HK-2 (cell line): Measurements from ENCODE around the gene PRSS12.
"Not testable (repeated sequence)": the region's sequence is repeated elsewhere in the genome, so short reads cannot be mapped to it uniquely, and the experiment has no call there.

Source experiments
- DNase-seq: peaks from one replicate; pipeline ENCODE4 v3.0.0-alpha.2; 2018; ENCODE audit not compliant: unreplicated experiment

The PRSS12 gene

GRCh38 chr4:118352843-118353533, at the start of gene PRSS12:
Gene PRSS12, minus strand, starts transcription at chr4:118353003. Its CDS starts 283 bp downstream, at chr4:118352720.
- peak; percentile 90 for DNase-seq

DNA sequence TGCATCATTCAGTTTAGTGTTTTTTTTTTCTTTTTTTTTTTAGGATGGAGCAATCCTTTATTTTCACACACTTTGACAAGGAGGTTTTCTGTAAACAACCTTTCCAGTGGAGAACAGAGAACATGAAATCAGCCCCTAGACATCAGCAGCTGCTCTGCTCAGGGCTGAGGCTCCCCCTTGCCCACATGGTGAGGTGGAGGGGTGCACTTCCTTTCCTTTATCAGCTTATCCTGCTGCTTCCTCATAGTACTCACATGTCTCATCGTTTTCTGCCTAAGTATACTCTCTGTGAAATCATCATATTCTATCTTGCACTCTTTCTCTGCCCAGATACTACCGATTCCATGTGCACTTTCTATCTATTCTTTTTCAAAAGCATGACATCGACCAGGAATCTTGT, 47.6 kb upstream of the PRSS12 start:
- DNase-seq: no peak

GRCh38 chr4:118399883-118400282, 47.1 kb upstream of the PRSS12 start:
- DNase-seq: not testable (repeated sequence)

GRCh38 chr4:118398226-118399090, 45.7 kb upstream of the PRSS12 start:
- DNase-seq: no peak

DNA sequence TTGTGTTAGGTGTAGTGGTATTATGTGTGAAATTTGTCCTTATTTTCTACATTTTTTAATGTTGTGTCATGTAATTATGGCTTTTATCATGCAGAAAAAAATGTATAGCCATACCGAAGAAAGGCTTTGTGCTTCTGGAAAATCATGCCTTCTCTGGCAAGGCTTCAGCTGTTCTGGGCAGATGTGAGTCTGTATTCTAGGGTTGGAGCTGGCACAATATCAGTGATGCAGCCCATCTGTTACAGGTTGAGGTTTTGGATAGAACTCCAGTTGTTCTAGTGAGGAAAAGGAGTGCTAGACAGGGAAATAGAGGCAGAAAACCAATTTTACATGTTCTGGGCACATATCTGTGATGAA, 44.8 kb upstream of the PRSS12 start:
- no peak for DNase-seq

DNA sequence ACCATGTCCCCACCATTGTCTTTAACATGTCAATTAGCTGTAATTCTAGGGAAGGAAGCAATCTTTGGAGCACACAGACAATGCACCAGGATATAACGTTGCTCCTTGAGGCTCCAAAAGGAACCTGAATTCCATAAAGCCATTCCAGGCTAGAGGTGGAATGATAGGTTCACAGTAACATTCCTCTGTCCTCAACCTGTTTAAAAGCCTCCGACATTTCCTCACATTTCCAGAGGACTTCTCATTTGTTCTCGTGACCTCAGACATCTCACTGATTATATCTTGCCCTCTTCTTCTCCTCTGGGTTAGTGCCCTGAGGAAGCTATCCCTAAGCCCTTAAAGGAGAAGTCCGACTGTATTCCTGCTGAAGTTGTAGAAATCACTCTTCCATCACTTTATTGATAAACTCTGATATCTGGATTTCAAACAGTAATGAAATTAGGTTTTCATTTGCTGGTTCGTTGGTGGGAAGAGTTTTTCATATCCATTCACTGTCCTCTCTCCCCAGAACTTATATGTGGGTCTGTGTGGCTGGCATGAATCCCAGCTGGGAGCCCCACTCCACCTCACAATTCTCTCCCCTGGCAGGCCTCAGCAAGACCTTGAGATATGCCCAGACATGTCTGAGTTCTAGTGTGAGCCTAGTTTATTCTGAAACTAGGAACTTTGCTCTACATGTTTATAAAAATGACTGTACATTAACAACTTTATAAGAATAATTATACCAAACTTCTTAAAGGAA, 44.2 kb upstream of the PRSS12 start:
- DNase-seq: no peak

- DNase-seq: no peak
These were observed 42.3 kb upstream of the PRSS12 start for GRCh38 chr4:118395057-118395644.

- not testable (repeated sequence) for DNase-seq
These were observed 39.7 kb upstream of the PRSS12 start for GRCh38 chr4:118392509-118392908.

GRCh38 chr4:118390121-118390520, 37.3 kb upstream of the PRSS12 start:
- DNase-seq: no peak

- no peak for DNase-seq
These were observed 36.9 kb upstream of the PRSS12 start for GRCh38 chr4:118389721-118390120.

DNA sequence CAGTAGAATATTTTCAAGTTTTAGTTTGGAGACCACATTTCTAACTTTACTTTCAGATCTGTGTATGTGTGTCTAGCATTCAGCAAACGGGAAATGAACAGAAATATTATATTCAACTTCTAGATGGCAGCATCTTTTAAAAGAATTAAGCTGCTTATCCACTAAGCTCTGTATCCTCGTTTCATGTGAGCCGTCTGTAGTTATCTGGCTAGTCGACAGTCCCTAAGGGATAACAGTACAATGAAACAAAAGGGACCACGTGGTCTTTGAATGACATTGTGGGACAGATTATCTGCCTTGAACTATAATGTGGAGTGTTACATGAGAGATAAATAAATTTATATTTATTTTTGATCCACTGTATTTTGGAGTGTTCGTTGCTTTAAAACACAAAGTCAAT, 35.8 kb upstream of the PRSS12 start:
- DNase-seq: no peak

DNA sequence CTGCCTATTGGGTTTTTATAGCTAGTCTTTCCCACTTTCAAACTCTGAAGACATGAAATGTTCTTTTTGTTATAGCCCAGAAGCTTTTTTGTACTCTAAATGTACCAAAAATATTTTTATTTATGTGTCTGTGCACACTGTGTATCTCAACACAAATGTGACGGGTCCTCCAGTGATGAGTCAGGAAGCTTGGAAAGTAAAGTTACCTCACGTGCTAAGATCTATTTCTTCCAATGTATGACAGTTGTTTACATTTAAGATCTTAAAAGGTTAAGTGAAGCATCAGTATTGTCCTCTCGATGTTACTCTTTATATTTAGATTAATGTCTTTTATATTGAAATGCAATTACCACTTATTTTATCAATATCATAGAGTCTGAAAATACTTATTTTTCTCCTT, 29.1 kb upstream of the PRSS12 start:
- DNase-seq: no peak

DNA sequence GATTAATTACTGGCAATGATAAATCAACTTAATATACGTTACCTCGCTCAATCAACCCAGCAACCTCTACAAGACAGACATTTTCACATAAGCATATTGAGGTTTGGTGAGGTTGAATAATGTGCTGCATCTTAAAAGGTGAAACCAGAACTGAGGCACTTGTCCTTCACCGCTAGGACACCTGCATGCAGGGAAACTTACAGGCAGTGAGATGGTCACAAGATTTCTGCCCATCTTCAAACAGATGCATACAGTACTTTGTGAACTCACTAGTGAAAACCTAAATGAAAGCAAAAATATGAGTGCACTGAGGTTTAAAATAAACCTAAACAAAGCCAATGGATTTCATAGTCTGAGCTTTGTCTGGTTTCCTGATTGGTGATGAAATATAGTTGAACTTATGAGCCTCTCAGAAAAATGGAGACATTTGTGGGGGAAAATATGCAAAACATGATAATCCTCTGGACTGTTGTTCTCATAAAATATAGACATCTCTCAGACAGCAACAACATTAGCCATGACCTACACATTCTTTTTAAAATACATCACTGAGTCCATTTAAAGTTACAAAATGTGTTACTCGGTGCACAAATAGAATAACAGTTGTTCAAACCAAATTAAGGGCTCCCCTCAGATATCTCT, 20.9 kb upstream of the PRSS12 start:
- DNase-seq: no peak

DNA sequence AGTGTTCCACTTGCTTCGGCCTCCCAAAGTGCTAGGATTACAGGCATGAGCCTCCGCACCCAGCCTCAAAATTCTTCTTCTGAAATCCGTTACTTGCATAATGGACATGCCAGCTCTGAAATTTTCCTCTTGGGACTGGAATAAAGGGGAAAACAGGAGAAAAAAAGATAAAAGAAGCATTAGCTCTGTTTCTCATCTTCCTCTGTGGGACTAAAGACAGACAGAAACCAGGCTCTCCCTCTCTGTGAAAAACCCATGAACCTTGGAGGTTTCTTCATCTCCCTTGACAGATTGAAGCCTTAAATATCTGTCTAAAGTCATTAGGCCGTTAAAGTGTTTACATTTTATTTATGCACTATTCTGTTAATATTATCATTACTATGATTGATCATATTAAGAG, 19.4 kb upstream of the PRSS12 start:
- no peak for DNase-seq

GRCh38 chr4:118369231-118369630, 16.4 kb upstream of the PRSS12 start:
- no peak for DNase-seq

GRCh38 chr4:118367872-118368271, 15.1 kb upstream of the PRSS12 start:
- no peak for DNase-seq

GRCh38 chr4:118367361-118367760, 14.6 kb upstream of the PRSS12 start:
- no peak for DNase-seq

DNA sequence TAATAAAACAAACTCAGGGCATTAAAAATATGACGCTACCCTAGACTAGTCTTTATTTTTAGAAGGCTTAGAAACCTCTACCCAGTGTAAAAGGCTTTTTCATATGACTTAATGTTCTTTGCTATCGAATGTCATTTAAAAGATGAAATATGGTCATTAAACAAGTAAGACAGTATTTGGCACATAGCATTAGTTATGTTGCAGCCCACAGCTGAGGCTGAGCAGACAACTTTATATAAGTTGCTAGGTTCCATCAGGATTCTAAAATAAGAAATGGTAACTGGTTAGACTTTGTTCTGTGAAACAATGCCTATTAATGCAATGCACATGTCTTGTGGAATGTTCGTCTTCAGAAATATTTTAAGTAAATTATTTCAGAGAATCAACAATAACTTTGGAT, 10.4 kb upstream of the PRSS12 start:
- no peak for DNase-seq

- no peak for DNase-seq
These were observed 8.4 kb upstream of the PRSS12 start for GRCh38 chr4:118361192-118361591.

DNA sequence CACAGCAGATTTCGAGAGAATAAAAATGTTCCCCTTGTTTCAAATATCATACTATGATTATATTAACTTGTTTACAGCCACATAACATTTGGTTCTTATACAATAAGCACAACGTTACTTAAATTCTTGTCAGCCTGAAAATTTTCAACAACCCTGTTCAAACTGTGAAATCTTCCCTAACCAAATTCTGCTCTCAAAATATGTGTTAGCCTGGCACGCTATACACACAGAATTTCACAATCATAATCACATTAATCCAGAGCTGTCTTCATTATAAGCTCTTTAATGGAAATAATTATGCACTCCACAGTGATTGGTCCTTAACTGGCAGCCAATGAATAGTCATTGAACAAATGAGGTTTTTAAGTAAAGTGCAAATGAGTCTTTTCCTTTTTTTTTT, 7.3 kb upstream of the PRSS12 start:
- DNase-seq: no peak

DNA sequence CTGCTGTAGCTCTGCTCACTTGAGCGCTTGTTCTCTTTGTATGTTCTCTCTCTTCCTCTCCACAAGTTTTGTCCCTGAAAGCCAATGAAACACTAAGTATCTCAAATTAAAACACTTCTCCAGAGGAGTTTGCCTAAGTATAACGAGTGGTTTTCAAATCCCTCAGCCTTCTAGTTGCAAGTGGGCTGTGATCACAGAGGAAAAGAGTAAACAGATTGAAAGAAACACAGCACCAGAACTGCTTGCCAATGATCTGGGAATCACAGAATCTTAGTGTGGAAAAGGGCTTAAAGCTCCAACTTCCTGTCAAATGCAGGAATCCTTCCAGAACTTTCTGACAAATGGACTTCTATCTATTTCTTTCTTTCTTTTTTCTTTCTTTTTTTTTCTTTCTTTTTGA, 4.8 kb upstream of the PRSS12 start:
- no peak for DNase-seq

DNA sequence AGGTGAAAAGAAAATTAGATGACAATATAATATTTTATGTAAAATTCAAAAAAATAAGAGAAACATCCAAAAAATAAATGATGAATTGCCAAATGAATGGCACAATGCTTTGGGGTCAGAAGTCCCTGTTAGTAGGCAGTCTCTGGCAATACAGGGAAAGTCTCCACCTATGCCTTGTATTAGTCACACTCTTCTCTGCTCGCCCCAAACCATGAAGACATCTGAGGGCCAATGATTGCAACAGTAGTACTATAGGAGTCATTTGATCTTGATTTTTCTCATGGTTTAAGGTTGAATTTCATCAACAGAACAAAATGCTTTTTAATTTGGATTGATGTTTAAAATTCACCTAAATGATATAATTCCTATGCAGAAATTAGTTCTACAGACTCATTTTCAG, 3.9 kb upstream of the PRSS12 start:
- no peak for DNase-seq
